ENCODE data around the gene CNGA2. TPM values are rescaled to one million over a fixed set of nuclear protein-coding genes. Genes with fewer than 3 reads are reported as not detected.

The CNGA2 gene
- total and polyA plus RNA-seq, 4 donors: not detected

- no peaks in the 10 kb centered on the region for H3K4me1 ChIP-seq (ENCODE audit: control insufficient read depth in 4 of 4, insufficient read depth in 4 of 4, low read length in 3 of 4)
- H3K27me3 ChIP-seq (ENCODE audit: control insufficient read depth in 4 of 4, insufficient read depth in 4 of 4, low read length in 3 of 4): no peaks in the 10 kb centered on the region
- DNase-seq (ENCODE audit: low spot score): no peak
- H3K27ac ChIP-seq (ENCODE audit: low read depth in 1 of 2, low read length in 2 of 2): no peak overlapping the region
- no peak overlapping the region for H3K9ac ChIP-seq (ENCODE audit: low read depth in 1 of 2, low read length in 2 of 2)
- no peak for TF ChIP-seq REST (IDR thresholded peaks at IDR 0.05)
- no peak for TF ChIP-seq SP1 (IDR thresholded peaks at IDR 0.05)
- TF ChIP-seq ATF3 (IDR thresholded peaks at IDR 0.05): no peak
- no peak for TF ChIP-seq FOXA1 (IDR thresholded peaks at IDR 0.05)
- TF ChIP-seq CTCF (IDR thresholded peaks at IDR 0.05; ENCODE audit: low read depth, low read length, missing input control): no peak
- H3K4me3 ChIP-seq (ENCODE audit: low read depth in 1 of 3, low read length in 3 of 3): no peak overlapping the region
- no peaks in the 10 kb centered on the region for H3K9me3 ChIP-seq (ENCODE audit: control insufficient read depth in 4 of 4, low read length in 3 of 4)
- H3K36me3 ChIP-seq (ENCODE audit: control insufficient read depth in 4 of 4, insufficient read depth in 3 of 4, low read depth in 1 of 4, low read length in 3 of 4): no peaks in the 10 kb centered on the region
Measured at GRCh38 chrX:151688695-151689094, 45.9 kb upstream of the CNGA2 start.

- no peaks in the 10 kb centered on the region for H3K9me3 ChIP-seq (ENCODE audit: control insufficient read depth in 4 of 4, low read length in 3 of 4)
- 89% methylated on average over 6 of the region's 6 CpGs for WGBS
- no peak for TF ChIP-seq YY1 (IDR thresholded peaks at IDR 0.05)
- TF ChIP-seq RAD21 (IDR thresholded peaks at IDR 0.05): no peak
- no peak for TF ChIP-seq CTCF (IDR thresholded peaks at IDR 0.05; ENCODE audit: low read depth, low read length, missing input control)
- no peak for TF ChIP-seq FOXA1 (IDR thresholded peaks at IDR 0.05)
- TF ChIP-seq ATF3 (IDR thresholded peaks at IDR 0.05): no peak
- no peak for TF ChIP-seq MAX (IDR thresholded peaks at IDR 0.05)
- no peak for TF ChIP-seq TAF1 (conservative IDR thresholded peaks at IDR 0.05)
- TF ChIP-seq JUND (IDR thresholded peaks at IDR 0.05): no peak
- no peak for TF ChIP-seq NR2F2 (IDR thresholded peaks at IDR 0.05)
- TF ChIP-seq GABPA (IDR thresholded peaks at IDR 0.05 in 1 of 2, conservative IDR thresholded peaks at IDR 0.05 in 1 of 2): no peak
Measured at GRCh38 chrX:151692825-151693224, 41.7 kb upstream of the CNGA2 start.

More at GRCh38 chrX:151692825-151693224, 41.7 kb upstream of the CNGA2 start:
- H3K4me1 ChIP-seq (ENCODE audit: control insufficient read depth in 4 of 4, insufficient read depth in 4 of 4, low read length in 3 of 4): peaks cover 0 to 3% (median 0%) of the 10 kb centered on the region in 4 donors
- no peak for DNase-seq (ENCODE audit: low spot score)
- no peak overlapping the region for H3K9ac ChIP-seq (ENCODE audit: low read depth in 1 of 2, low read length in 2 of 2)
- H3K27ac ChIP-seq (ENCODE audit: low read depth in 1 of 2, low read length in 2 of 2): no peak overlapping the region
- H3K36me3 ChIP-seq (ENCODE audit: control insufficient read depth in 4 of 4, insufficient read depth in 3 of 4, low read depth in 1 of 4, low read length in 3 of 4): no peaks in the 10 kb centered on the region
- H3K27me3 ChIP-seq (ENCODE audit: control insufficient read depth in 4 of 4, insufficient read depth in 4 of 4, low read length in 3 of 4): no peaks in the 10 kb centered on the region
- H3K4me3 ChIP-seq (ENCODE audit: low read depth in 1 of 3, low read length in 3 of 3): no peak overlapping the region
